Measurements from ENCODE around the gene FST.

The FST gene, protein sequence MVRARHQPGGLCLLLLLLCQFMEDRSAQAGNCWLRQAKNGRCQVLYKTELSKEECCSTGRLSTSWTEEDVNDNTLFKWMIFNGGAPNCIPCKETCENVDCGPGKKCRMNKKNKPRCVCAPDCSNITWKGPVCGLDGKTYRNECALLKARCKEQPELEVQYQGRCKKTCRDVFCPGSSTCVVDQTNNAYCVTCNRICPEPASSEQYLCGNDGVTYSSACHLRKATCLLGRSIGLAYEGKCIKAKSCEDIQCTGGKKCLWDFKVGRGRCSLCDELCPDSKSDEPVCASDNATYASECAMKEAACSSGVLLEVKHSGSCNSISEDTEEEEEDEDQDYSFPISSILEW

DNA sequence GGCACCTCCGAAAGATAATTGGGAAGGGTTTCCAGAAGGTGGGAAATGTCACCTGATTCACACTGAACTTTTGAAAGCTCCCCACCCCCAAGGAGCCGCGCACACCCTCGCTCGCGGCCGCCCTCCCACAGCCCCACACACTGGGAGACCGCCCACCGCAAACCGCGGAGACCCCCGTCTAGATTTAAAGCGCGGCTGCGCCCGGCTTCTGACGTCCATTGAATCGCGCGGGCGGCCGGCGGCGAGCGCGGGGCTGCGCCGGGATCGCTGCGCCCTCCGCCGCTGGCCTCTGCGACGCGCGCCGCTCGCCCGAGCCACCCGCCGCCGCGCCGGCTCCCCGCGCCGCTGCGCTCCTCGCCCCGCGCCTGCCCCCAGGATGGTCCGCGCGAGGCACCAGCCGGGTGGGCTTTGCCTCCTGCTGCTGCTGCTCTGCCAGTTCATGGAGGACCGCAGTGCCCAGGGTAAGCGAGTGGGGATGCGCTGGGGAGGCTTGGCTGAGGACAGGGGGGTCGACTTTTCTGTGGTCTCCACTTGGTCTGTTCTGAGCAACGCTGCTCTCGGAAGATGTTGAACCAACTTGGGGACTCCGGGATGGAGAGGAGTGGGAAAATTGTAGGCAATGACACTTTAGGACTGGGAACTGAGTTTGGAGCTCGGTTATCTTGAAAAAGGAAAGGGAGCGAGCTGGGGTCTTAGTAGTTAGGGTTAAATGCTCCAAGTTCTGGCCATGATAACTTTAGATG lies at the start of gene FST:
Gene FST (plus strand): TSS at position 214 of the 743 bp plus-strand sequence. CDS start 163 bp downstream, at position 377.
- no peak for DNase-seq

DNA sequence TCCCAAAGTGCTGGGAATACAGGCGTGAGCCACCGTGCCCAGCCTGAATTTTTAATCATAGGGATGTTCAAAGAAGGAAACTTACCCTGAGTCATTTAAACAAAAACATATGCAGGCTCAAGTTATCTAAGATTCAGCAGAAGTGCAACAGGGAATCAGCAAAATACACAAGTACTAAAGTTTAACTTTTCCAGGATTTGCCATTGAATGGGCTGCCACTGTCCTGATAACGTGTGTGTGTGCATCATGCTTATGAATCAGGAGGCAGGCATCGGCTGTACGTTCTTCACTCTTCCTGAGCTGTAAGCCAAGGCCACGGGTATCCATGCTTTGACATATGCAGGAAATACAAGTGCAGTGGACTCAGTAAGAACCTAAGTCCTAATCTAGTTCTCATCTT lies 48.8 kb upstream of the FST start:
- DNase-seq = no peak

GRCh38 chr5:53433026-53433425 lies 47.4 kb upstream of the FST start:
- no peak for DNase-seq

- no peak for DNase-seq
Measured at GRCh38 chr5:53434541-53434940, 45.9 kb upstream of the FST start.

DNA sequence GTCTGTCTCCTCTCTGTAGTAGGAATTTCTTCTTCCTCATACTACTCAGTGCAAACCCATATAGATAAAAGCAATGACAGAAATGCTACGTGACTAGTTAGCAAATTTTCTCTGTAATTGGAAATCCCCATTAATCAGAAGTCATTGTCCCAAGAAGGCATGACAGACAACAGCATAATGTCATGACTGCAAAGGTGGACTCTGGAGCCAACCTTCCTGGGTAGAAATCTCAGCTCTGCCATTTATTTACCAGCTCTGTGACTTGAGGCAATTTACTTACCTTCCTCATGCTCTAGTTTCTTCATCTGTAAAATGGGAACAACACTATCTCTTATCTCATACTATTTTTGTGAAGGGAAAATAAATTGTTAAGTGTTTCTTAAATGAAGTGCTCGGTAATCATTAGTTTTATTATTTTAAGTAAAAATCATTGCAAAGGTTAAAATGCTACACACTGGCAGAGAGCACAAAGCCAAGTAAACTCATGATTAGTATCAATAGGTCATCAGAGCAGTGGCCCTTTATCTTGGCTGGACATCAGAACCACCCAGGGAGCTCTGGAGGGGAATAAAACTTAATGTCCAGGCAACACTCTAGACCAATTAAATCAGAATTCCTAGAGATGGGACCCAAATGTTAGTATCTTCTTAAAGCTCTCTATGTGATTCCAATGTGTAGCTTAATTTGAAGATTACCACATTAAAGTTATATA lies 43.8 kb upstream of the FST start:
- no peak for DNase-seq

- DNase-seq = no peak
Measured at GRCh38 chr5:53438079-53438478, 42.4 kb upstream of the FST start.

DNA sequence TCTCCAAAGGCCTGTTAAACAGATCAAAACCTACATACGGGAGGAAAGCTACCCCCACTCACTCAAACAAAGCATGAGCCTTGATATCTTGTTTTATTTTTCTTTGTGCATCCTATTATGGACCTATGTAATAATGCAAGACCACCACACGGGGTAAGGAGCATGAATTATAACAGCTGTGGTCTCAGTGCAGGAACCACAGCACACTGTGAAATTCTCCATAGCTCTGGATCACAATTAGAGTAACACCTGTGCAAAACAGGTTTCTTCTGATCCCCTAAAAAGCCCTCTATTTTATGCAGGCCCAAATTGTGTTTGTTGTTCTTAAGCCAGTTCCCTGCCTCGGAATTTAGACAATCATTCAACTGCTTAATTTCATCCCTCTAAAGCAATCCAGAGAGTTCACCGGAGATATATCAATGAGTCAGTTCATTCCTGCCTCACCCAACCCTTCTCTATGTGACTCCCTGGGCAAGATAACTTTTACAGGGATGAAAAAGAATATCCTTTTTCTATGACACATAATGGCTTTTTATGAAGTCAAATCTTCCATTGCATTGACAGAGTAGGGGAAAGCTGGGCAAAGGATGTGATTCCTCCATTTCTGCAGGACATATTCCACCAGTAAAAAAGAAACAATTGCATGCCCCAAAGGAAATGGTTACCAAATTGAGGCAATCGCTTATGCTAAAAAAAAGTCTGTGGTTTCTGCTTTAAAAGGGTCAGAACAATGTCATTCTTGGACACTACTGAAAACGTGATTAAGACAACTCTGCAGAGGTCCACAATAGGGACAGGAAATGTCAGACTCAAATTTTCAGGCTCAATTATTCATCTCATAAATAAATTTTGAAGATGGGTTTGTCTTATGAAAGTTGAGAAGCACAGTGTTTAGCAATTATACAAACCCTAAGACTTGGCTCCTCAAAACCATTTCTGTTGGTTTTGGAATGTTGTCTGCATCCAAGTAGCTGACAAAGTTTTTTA lies 41.6 kb upstream of the FST start:
- no peak for DNase-seq

GRCh38 chr5:53442961-53443360 lies 37.5 kb upstream of the FST start:
- no peak for DNase-seq

DNA sequence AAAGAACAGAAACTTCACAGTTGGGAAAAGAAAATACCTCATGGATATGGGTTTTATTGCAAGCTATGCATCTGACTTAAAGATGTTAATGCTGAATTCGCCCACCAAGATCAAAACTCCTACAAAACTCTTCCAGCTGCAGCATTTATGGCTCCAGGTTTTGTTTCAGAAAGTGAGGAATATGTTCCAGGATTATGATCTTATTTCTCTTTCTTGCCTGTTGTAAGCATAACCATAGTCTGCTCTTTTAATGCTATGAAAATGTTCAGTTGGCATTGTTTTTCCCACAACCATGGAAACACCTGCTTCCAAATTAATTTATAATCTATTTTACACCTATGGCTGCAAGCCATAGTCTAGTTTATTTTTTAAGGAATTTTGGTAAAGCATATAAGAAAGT lies 34.9 kb upstream of the FST start:
- DNase-seq = no peak

- DNase-seq = no peak
Measured at GRCh38 chr5:53446908-53447307, 33.5 kb upstream of the FST start.

DNA sequence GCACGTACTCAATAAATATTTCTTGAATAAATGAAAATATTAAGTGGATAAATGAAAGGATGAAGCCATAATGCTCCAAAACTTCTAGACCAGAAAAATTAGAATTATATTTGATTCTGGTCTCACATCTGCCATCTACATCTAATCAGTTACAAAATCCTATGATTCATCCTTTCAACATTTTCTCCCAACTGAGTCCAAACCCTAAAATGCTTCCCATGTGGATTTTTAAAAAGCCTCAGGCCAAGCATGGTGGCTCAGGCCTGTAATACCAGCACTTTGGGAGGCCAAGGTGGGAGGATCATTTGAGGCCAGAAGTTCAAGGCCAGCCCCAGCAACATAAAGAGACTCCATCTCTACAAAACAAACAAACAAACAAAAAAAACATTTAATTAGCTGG lies 31.6 kb upstream of the FST start:
- DNase-seq = no peak

DNA sequence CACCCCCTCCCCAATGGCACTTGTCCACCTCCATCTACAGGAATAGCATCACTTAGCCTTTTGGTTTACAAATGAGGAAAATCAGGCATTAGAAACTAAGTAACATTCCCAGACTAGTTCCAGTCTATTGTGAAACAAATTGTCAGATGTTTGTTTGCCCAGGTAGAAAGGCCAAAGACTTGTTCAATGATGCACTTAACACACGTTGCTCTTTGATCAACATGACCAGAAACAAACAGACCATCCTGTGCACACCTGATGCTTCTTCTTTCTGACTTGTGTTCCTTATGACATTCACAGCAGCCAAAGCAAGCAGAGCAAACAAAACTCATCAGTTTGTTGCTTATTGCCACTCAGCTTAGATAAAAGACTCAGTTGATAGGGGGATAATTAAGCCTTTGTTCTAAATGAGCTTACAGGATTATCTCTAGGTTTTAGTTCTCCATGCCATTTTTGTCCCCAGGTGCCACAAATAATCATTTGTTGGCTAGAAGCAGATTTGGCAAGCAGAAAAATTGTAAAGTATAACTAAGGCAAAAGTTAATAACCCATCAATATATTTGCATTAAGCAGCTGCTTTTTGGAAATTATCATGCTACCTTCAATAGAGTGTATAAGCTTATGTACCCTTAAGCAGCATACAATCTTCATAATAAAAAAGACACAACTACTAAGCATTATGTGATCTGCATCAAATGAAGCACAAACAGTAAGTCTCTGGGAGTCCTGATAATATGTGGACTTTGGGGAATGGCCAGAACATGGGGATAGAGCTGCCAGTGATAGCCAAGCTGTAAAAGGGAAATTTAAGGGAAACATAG lies 26.3 kb upstream of the FST start:
- no peak for DNase-seq

DNA sequence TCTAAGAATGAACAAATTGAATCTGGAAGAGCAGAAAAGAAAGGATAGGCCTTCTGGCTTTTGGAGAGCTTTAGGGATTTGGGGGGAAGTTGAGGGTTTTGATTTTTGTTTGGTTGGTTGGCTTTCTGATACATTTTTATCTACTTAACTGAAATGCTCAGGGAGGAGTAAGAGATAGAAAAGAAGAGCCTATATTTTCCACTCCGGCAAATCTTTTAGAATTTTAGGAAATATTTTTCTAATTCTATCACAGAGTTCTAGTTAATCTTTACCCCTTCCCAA lies 25.8 kb upstream of the FST start:
- no peak for DNase-seq

DNA sequence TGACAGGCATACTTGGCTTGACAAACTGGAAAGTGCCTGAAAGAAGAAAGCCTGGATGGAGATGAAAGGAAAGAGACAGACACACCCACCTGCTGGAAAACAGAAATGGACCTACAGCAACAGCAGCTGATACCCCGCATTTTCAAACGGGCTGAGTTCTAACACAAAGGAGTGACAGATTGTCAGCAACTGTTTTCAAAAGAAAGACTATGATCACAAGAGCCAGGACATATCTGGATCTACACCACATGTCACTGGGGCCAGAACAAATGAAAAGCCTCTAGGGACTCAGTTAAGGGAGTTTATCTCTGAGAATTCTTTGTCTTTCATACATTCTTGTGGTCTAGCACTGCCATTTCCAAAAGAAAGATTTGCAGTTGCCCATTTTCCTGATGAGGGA lies 24.1 kb upstream of the FST start:
- DNase-seq = no peak

GRCh38 chr5:53463909-53464621 lies 16.4 kb upstream of the FST start:
- no peak for DNase-seq

GRCh38 chr5:53464722-53465121 lies 15.7 kb upstream of the FST start:
- DNase-seq = no peak

- no peak for DNase-seq
Measured at GRCh38 chr5:53469946-53470687, 10.3 kb upstream of the FST start.

DNA sequence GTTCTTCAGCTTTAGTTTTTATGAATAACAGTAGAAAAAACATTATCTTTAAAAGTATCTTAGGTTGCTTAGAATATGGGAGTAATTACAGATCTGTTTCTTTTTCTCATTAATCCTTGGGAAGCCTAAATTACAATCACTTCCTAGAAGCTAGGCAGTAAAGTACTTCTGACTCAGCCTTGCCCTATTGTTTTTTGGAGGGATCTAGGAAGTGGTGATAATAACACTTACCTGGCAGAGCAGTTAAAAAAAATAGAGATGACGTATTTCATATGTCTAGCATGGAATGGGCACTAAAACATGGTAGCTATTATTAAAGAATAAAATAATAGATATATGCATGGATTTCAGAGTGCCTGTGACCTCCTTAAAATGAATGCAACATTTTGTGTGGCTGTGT lies 8.2 kb upstream of the FST start:
- no peak for DNase-seq

- DNase-seq = no peak
Measured at GRCh38 chr5:53472720-53473510, 7.5 kb upstream of the FST start.

DNA sequence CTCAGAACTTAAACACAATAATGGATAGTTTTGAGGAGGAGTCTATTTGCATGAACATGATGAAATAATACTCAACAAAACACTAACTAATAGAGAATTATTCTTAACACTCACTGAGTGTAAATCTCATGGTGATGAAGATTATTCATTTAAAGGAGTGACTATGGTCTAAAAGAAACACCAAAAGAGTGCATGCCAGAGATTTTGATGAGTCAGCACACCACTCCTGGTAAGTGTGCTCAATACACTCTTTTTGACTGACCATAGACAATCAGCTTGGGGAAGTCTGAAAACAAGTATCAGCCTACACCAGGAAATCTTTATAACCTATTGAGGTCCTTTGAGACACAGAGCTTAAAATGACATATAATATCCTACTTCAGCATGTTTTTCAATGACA lies 6.8 kb upstream of the FST start:
- no peak for DNase-seq
